Bronchial epithelial cell (primary cell): ENCODE measurements around the gene SLCO3A1. TPM values are rescaled to one million over a fixed set of nuclear protein-coding genes. Genes with fewer than 3 reads are reported as not detected.

Experiments used
- DNase-seq: peaks from one replicate; pipeline ENCODE4 v3.0.0-alpha.2; 2010; ENCODE audit warnings: low read depth
- FAIRE-seq: peaks from 2 replicates; lab custom pipeline; 2011; peaks lifted over from hg19 to GRCh38; lab: Jason Lieb, UNC
- H3K27me3 ChIP-seq: 2 replicates; pipeline ENCODE4 v1.5.1; 2011; ENCODE audit warnings: low read length; ENCODE audit not compliant: control insufficient read depth, insufficient read depth
- H3K36me3 ChIP-seq: 2 replicates; pipeline ENCODE4 v1.5.1; 2011; ENCODE audit warnings: low read length; ENCODE audit not compliant: control insufficient read depth, insufficient read depth
- H3K4me3 ChIP-seq: 2 replicates; pipeline ENCODE4 v1.5.1; 2011; ENCODE audit warnings: mild to moderate bottlenecking, low read depth, low read length, control low read depth
- total RNA-seq: library from RNA; depleted of rRNA; stranded (reverse); fragments of >200 nt; gene quantifications from 2 replicates; pipeline ENCODE4 v1.2.1, GENCODE V29; 2014
- TF ChIP-seq, protein P1 (sequence below): IDR thresholded peaks from 2 replicates; pipeline ENCODE4 v1.5.1; 2011; ENCODE audit warnings: mild to moderate bottlenecking, moderate library complexity, low read length, control low read depth, inconsistent platforms; ENCODE audit not compliant: insufficient read depth, severe bottlenecking

SLCO3A1 gene
- total RNA-seq, 1 donor from 2014 or later: 4.5 TPM

- DNase-seq (no peak), FAIRE-seq (no peak)
- Histone ChIP-seq H3K36me3 (no peaks in the 10 kb centered on the region), H3K27me3 (no peaks in the 10 kb centered on the region), H3K4me3 (no peak overlapping the region)
- TF ChIP-seq, protein P1, sequence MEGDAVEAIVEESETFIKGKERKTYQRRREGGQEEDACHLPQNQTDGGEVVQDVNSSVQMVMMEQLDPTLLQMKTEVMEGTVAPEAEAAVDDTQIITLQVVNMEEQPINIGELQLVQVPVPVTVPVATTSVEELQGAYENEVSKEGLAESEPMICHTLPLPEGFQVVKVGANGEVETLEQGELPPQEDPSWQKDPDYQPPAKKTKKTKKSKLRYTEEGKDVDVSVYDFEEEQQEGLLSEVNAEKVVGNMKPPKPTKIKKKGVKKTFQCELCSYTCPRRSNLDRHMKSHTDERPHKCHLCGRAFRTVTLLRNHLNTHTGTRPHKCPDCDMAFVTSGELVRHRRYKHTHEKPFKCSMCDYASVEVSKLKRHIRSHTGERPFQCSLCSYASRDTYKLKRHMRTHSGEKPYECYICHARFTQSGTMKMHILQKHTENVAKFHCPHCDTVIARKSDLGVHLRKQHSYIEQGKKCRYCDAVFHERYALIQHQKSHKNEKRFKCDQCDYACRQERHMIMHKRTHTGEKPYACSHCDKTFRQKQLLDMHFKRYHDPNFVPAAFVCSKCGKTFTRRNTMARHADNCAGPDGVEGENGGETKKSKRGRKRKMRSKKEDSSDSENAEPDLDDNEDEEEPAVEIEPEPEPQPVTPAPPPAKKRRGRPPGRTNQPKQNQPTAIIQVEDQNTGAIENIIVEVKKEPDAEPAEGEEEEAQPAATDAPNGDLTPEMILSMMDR: no peak
These were observed 311.5 kb downstream of the SLCO3A1 start for GRCh38 chr15:92165001-92165346.

DNA sequence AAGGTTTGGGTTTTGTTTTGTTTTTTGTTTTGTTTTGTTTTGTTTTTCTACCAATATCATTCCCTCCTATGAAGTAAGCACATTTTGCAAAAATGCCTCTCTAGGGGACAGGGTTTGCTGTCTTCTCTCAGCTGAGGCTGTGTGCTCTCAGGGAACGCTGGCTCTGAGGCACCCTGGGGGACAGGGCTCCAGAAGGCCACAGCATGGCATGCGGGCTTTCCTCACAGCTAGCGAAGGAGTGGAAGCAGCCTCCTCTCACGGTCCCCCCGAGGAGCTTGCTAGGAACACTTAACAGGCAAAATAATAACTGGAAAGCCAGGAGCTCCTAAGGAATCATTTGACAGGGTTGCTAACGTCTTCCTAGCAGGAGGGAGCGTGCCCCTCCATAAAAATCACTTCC lies 312.5 kb downstream of the SLCO3A1 start:
- TF ChIP-seq, protein P1: no peak
- H3K4me3 ChIP-seq: no peak overlapping the region
- FAIRE-seq (no peak), DNase-seq (no peak)
- H3K27me3 ChIP-seq: no peaks in the 10 kb centered on the region
- no peaks in the 10 kb centered on the region for H3K36me3 ChIP-seq

DNA sequence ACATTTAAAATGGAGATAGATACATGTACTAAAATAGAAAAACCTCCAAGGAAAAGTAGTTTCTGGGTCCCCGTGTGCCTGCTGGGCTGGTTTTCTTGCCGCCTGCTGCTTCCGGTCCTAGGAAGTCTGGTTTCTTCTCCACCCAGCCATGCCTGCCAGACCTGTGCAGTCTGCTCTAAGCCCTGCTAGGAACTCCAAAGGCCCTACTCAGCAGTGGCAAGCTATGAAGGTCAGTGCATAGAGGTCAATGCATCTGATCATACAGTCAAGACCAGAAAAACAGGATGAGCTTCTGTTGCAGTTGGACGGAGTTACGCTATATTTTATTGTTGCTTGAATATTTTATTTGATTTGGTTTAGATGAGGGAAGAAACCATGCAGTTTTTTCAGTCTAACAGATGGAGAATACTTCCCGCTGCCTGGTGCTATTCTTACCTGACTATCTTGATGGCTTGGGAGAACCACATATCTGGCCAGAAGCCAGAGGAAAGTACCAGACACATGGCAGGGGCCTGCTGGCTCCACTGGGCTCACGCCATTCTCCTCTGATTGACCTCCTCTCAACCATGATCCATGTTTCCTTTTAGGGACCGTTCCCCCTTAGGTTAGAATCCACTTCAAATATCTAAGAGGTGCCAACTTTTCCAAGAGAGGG lies 313.4 kb downstream of the SLCO3A1 start:
- Histone ChIP-seq H3K36me3 (no peaks in the 10 kb centered on the region), H3K4me3 (no peak overlapping the region), H3K27me3 (no peaks in the 10 kb centered on the region)
- FAIRE-seq (no peak), DNase-seq (no peak)
- TF ChIP-seq, protein P1: no peak

DNA sequence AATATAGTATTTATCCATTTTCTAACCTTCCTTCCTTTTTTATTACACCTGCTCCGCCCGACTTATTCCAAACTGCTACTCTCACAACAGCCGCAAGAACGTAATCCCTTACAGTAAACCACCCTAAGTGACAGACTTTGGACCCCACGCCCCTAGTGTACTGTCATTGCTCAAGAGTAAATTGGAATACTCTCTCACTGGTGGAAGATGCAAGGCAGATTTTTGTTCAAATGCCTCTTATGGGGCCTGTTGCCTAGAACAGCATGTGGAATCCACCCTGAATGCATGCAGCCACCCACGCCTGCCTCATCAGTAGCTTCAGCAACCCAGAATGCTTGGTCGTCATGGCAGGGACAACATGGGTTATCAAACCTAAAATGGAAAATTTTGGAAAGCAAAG lies 313.9 kb downstream of the SLCO3A1 start:
- FAIRE-seq (no peak), DNase-seq (no peak)
- Histone ChIP-seq H3K4me3 (no peak overlapping the region), H3K36me3 (no peaks in the 10 kb centered on the region), H3K27me3 (no peaks in the 10 kb centered on the region)
- TF ChIP-seq, protein P1: no peak

DNA sequence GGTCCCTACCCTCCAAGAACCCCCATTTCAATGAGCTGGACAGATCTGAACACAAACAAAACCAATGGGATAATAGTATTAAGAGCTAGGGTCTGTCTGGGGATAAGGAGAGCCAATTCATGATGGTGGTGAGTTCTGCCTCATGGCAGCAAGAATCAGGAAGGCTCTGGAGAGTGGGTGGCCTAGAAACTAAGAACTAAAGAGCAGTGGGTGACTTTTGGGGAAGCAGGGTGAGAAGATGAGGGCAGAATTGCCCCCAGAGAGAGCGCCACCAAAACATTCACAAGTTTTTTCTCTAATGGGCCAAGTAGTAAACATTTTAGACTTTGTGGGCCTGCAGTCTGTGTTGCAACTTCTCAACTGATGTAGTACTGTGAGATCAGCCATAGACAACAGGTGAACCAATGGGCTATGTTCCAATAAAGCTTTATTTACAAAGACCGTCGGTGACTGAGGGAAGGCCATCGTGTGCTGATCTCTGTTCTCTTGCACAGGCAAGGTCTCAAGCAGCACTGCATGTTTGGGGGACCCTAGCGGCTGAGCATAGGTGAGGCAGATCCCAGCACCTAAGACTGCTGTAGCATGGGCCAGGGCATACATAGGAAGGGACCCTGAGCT lies 314.7 kb downstream of the SLCO3A1 start:
- TF ChIP-seq, protein P1: no peak
- DNase-seq: no peak
- Histone ChIP-seq H3K36me3 (no peaks in the 10 kb centered on the region), H3K4me3 (no peak overlapping the region), H3K27me3 (no peaks in the 10 kb centered on the region)
- FAIRE-seq: no peak
